Activated B cell treated with CpG ODN at 0.5 μM for 24 hours (primary cell): ENCODE data around the gene JMJD7. TPM values are rescaled to one million over a fixed set of nuclear protein-coding genes. Genes with fewer than 3 reads are reported as not detected.

Source experiments
- ATAC-seq: fragments of 200-7000 bp; cut with Tn5 transposase; one replicate; pipeline ENCODE4 v1.10.0; 2021; ENCODE audit warnings: low read depth, mild to moderate bottlenecking, moderate library complexity
- CTCF ChIA-PET: fragments of 350-600 bp; sonication (Branson Sonifier 250); formaldehyde crosslinking; loops from one replicate; lab custom pipeline; 2021; ENCODE audit warnings: antibody characterized with exemption; lab: Charles Lee
- POLR2A ChIA-PET: fragments of 350-600 bp; sonication (Branson Sonifier 250); formaldehyde crosslinking; loops from one replicate; lab custom pipeline; 2021; ENCODE audit warnings: antibody characterized with exemption; lab: Charles Lee
- DNase-seq: peaks from one replicate; pipeline ENCODE4 v3.0.0; 2022
- H3K27ac Mint-ChIP-seq: one replicate; pipeline ENCODE4 v1.8.0; 2020; ENCODE audit warnings: mixed read lengths
- H3K27me3 Mint-ChIP-seq: one replicate; pipeline ENCODE4 v1.8.0; 2021; ENCODE audit warnings: mixed read lengths
- H3K36me3 Mint-ChIP-seq: one replicate; pipeline ENCODE4 v1.8.0; 2021; ENCODE audit warnings: low read depth, mixed read lengths
- H3K4me1 Mint-ChIP-seq: one replicate; pipeline ENCODE4 v1.8.0; 2021; ENCODE audit warnings: mixed read lengths
- H3K4me3 Mint-ChIP-seq: one replicate; pipeline ENCODE4 v1.8.0; 2020; ENCODE audit warnings: mild to moderate bottlenecking, mixed read lengths
- H3K9me3 Mint-ChIP-seq: one replicate; pipeline ENCODE4 v1.8.0; 2020; ENCODE audit warnings: mixed read lengths
- CTCF ChIP-seq: fragments of 200-600 bp; IDR thresholded peaks from one replicate; pipeline ENCODE4 v1.8.0; 2022; ENCODE audit warnings: antibody characterized with exemption, mild to moderate bottlenecking
- intact Hi-C: fragments of 100-400 bp; cut with micrococcal nuclease; formaldehyde crosslinking; loops from one replicate; pipeline ENCODE4 v1.15.1; 2024
- total RNA-seq: library from RNA; stranded (reverse); gene quantifications from 2 replicates; pipeline ENCODE4 v1.2.3, GENCODE V29; 2022

JMJD7 gene
- total RNA-seq, 1 donor from 2014 or later, result 16.5 TPM

DNA sequence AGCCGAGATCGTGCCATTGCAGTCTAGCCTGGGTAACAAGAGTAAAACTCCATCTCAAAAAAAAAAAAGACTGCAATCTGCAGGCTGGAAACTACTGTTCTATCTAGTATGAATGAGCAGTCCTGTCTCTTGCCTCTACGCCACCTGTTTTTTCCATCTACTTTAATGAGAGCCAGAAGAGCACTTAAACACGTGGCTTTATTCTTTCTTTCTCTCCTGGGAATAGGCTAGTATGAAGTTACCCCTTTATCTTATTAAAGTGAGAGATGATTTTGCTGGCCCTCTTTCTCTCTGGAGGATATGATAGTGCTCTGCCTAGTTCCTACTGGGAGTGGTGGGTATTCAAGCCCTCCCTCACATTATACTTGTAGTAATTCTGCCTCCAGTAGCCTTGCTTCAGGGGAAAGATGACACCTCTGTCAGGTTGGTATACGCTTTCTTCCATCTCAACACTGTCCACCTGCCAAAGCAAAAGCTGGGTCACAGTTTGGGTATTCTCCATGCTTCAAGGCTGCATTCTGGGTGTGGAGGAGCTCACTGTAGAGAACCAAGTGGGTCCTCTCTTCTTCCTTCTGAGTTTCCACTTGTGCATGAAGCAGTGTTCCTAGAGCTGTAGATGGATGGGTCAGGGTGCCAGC lies 35.8 kb upstream of the JMJD7 start:
- Mint-ChIP-seq H3K27me3 (no peaks in the 10 kb centered on the region), H3K4me1 (peaks cover 65% of the 10 kb centered on the region), H3K27ac (no peak overlapping the region), H3K4me3 (no peak overlapping the region), H3K36me3 (no peaks in the 10 kb centered on the region), H3K9me3 (no peaks in the 10 kb centered on the region)
- DNase-seq, result no peak
- ChIA-PET POLR2A (no interaction called here), CTCF (interaction anchor here (0.9 to 4.2 kb wide), 3 partner anchors 14 to 19 kb away, joined by 3 to 18 read pairs (median 6); partner anchors contain the start of gene MAPKBP1)
- intact Hi-C loops, result no loop called here
- ATAC-seq, result no peak
- TF ChIP-seq CTCF, result no peak

GRCh38 chr15:41794081-41794480 lies 33.8 kb upstream of the JMJD7 start:
- ATAC-seq, result no peak
- DNase-seq, result no peak
- H3K9me3 Mint-ChIP-seq, result no peaks in the 10 kb centered on the region
- ChIA-PET CTCF (interaction anchor here (1.4 to 2.3 kb wide), 2 partner anchors 16 to 20 kb away, joined by 3 to 8 read pairs; partner anchors contain the start of gene MAPKBP1), POLR2A (interaction anchor here (2.1 kb wide), 1 partner anchor 20 kb away, joined by 4 read pairs; the partner anchor contains the start of gene MAPKBP1)
- peaks cover 7% of the 10 kb centered on the region for H3K36me3 Mint-ChIP-seq
- no peaks in the 10 kb centered on the region for H3K27me3 Mint-ChIP-seq
- TF ChIP-seq CTCF, result no peak
- H3K4me1 Mint-ChIP-seq, result peaks cover 64% of the 10 kb centered on the region
- no peak overlapping the region for H3K4me3 Mint-ChIP-seq
- intact Hi-C loops, result no loop called here
- no peak overlapping the region for H3K27ac Mint-ChIP-seq

DNA sequence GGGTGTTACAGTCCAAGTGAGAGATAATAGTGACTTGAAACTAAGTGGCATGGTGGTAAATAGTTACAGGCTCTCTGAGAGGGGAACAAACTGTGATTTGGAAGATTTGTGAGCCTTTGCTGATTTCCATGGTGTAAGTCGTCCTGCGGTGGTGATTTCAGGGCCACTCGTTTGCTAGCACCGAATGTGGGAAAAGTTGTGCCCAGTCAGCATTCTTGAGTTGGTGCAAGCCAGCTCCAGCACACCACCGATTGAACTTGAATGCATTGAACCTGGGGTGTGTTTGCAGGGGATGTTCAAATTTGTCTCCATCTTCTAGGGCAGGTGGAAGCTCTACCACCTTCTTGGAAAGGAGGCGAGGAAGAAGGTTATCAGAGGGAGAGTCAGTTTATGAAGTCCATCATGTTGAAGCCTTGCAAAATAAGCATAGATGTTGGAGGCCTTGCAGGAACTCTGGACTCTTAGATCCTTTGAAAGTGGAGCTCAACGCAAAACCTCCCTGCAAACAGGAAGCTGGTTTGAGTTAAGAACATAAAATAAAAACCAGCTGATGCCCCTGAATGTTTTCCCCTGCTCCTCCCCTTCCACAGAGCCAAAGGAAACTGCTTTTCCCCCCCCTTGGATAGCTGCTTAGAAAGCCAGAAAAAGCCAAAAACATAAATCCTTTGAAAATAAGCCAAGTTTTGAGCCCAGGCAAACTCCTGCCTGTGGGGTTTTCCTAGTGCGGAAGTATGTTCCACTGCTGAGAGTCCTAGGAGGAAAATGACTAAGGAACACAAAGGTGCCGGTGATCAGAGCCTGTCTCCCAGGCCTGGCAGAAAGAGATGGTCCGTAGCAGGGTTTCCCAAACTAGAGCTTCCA lies 31.7 kb upstream of the JMJD7 start:
- Mint-ChIP-seq H3K36me3 (peaks cover 25% of the 10 kb centered on the region), H3K27ac (no peak overlapping the region), H3K27me3 (no peaks in the 10 kb centered on the region), H3K4me3 (no peak overlapping the region), H3K4me1 (peaks cover 52% of the 10 kb centered on the region), H3K9me3 (no peaks in the 10 kb centered on the region)
- DNase-seq (no peak), ATAC-seq (no peak)
- intact Hi-C loops, result no loop called here
- CTCF ChIA-PET, result interaction anchor here (1.3 to 1.4 kb wide), 2 partner anchors 22 to 23 kb away, joined by 3 read pairs; partner anchors contain the start of gene MAPKBP1
- TF ChIP-seq CTCF, result no peak
- POLR2A ChIA-PET, result interaction anchor here (0.6 to 2.1 kb wide), 2 partner anchors 9 to 22 kb away, joined by 4 to 6 read pairs; partner anchors contain the start of gene MAPKBP1

DNA sequence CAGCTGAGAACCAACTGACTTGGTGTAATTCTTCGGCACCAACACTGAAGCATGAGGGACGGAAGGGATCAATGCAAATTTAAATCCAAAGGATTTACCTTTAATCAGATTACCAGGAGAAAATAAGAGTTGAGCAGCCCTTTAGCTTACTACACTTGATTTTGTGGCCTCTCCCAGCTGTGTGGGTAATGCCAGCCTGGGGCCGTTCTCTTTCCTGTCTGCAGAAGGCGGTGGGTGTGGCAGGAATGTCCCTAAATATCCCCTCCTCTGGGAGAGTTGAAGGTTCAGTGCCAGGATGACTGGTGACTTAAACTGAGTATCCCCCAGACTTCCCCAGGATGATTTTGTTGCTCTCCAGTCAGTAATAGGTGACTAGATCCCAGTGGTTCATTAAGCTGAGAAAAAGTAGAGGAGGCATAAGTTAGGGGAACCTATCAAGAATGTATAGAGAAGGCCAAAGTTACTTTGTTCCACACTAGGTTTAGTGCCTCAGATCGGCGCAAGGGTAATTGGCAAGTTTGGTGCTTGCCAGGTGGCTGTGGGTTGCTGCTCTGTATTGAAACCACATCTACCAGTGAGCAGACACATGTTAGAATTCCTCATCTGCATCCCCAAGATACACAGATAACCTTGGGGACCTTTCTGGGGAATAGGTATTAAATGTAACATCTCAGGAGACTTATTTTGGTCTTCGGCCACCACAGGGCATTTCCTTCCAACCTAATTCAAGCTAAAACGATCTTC lies 30.5 kb upstream of the JMJD7 start:
- Mint-ChIP-seq H3K9me3 (no peaks in the 10 kb centered on the region), H3K27ac (peak overlapping the region; percentile 37), H3K36me3 (peaks cover 30% of the 10 kb centered on the region), H3K4me1 (peaks cover 44% of the 10 kb centered on the region), H3K4me3 (no peak overlapping the region), H3K27me3 (no peaks in the 10 kb centered on the region)
- ChIA-PET POLR2A (no interaction called here), CTCF (interaction anchor here (1.3 kb wide), 1 partner anchor 24 kb away, joined by 3 read pairs; the partner anchor contains the start of gene MAPKBP1)
- no peak for DNase-seq
- intact Hi-C loops, result no loop called here
- no peak for ATAC-seq
- no peak for TF ChIP-seq CTCF
